T follicular helper cell (primary cell): Measurements from ENCODE around the gene MMD.

ENCODE experiments used
- DNase-seq: peaks from one replicate; pipeline ENCODE4 v3.0.0-alpha.2; 2020; ENCODE audit warnings: low read depth

MMD gene

DNA sequence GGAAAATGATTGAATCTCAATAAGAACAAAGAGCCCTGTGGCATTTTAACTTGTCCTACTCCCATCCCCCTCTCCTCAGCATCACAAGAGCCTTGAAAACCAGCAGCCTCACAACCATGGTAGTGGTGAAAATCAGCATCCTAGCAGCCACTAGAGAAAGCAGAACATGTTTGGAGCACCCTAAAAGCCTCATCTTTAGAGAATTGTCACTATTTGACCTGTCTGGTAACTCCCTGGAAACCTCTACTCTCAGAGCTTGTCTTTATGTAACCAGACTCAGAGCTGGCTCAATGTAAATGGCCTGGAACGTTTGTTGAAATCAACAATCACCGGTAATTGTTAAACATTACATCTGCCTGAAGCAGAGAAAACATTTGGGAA, 70.8 kb downstream of the MMD start:
- no peak for DNase-seq

DNA sequence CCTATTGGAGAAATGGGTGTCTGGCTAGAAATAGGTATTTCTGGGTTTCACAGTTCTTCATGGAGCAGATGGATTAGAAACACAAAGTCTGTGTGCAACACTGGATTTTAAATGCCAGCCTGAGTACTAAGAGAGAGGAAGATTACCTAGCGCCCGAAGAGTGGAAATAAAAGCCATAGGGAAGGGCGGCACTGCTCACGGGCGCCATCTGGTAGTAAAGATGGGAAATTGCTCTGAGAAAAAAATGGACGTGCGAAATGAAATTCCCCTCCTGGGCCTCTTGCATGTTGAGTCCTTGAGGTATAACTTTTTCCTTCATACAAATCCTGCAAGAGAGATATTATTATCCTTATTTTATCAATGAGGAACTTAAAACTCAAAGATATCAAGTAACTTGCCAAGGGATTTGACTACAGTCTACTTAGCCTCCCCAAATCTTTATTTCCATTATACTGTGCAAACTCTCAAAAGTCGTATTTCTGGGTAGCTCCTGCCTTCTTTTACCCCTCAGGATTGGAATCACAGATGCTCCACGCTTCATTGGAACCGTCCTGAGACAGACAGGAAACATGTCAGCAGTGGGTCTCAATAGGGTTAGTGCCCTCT, 72.8 kb downstream of the MMD start:
- peak; percentile 7 for DNase-seq

DNA sequence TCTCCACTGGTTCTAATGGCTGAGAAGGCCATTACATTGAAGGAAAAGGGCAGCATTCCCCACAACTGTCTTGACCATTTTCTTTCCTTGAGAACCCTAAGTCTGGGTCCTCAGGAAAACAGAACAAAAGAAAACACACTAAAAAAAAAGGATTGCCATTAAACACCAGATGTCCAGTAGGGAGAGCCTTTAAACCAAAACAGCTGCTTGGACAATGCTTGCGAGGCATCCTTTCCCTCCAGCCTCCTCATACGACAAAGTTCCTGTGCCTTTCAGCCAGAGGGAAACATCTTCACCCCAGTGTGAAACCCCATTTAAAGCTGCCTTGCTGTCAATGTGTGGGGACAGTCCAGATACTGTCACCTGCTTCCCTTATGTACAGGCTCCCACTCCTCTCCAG, 74.3 kb downstream of the MMD start:
- DNase-seq = no peak

DNA sequence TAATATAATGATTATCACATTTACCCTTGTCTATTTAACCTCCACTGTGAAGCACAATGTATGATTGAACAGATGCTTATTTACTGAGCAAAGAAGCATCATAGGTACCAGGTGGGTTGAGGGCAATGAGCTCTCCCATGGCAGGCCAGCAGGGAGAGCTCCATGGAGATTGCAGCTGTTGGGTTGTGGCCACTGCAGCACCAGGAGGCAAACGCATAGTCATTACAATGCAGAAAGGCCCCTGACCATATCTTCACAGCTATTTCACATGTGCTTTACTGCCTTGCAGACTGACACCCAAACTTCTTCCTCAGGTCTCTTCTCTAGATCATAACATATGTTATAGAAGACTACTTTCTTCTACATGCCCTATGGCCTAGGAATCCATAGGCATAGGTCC, 75.0 kb downstream of the MMD start:
- no peak for DNase-seq

DNA sequence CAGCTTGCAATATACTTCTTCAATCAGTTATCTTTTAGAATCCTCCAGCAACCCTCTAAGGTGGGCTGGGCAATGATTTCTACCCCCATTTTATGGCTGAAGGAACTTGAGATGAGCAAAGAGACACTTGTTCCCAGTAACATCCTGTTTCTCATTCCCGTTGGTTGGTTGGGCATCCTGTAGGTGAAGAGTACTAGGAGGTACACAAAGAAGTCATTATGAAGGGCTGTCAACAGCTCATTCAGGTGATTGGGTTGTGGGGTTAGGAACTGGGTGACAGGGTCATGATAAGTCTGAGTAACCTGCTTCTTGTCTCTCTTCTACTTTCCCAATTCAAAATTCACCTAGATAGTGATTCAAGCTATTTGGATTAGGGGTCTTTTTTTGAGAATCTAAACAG, 76.5 kb downstream of the MMD start:
- DNase-seq = no peak

DNA sequence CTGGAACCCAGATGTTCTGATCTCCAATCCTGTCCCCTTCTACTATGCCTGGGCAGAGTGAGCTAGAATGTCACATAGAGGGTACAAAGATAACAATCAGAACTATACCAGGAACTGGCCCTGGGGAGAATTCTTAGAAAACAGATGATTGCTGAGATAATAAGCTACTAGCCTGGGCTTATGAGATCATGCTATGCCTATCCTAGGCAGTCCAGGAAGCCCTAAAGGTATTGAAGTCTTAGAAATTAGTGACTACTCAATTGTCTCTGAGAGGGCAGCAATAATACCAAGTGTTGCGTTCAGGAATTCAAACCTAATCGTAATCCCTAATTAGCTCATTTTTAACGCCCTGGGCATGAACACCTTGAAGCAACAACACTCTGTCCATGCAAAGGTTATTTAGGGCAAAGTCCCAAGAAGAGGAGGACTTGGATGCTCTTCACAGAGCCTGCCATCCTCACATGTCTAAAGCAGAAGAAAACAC, 77.1 kb downstream of the MMD start:
- no peak for DNase-seq

DNA sequence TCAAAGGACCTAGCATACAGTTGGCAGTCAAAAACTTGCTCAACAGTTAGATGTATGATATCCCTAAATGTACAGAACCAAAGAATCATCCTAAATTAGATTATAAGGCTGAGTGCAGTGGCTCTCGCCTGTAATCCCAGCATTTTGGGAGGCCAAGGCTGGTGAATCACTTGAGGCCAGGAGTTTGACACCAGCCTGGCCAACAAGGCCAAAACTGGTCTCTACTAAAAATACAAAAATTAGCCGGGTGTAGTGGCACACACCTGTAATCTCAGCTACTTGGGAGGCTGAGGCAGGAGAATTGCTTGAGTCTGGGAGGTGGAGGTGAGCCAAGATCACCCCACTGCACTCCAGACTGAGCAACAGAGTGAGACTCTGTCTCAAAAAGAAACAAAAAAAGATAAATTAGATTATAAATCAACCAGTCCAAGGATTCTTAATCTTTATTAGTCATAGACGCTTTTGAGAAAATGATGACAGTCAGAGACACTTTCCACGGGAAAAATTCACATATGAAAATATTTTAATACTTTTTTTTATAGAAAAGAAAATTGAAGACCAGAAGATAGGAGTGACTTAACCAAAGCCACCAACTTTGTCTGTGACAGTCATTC, 77.6 kb downstream of the MMD start:
- DNase-seq = no peak

DNA sequence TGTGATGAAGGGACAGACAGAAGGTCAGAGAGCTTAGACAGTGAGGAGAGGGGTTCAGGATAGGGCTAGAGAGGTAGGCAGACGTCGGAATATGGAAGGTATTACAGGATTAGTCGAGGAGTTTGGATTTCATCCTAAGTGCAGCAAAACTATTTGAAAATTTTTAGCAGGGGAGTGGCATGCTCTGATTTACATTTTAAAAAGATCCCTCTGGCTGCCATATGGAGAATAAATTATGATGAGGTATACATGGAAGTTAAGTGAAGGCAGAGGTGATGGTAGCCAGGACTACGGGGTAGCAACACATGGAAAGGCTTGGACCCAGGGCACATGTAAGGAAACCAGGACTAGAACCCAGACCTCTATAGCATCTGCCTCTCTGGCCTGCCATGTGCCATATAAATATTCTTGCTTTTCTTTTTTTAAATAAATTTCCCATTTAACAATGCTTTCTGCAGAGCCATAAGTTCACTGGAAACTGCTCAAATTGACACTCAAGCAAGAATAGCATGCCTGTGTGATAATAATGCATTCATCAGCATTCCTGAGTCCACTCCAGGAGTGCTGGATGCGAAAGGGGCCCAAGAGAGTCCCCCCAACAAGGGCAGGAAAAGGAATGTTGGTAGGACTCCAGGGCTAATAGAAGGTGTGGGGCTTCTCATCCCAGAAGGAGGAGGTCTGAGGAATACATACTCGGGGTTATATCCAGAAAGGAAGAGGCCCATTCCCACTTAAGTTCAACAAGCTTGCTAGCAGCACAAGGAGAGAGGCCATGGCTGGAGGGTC, 78.6 kb downstream of the MMD start:
- no peak for DNase-seq
